Left lung (tissue), 10 donors: ENCODE results near the gene CYP11A1. TPM values are rescaled to one million over a fixed set of nuclear protein-coding genes. Genes with fewer than 3 reads are reported as not detected.

Experiments used
- ATAC-seq: fragments of 200-7000 bp; cut with Tn5 transposase; one replicate; pipeline ENCODE4 v1.9.1; 2020; ENCODE audit warnings: moderate library complexity
- DNase-seq, 4 donors: peaks; one replicate each; pipeline ENCODE4 v3.0.0-alpha.2; 2013 to 2020
- H3K27ac ChIP-seq, 2 donors: fragments of 200-600 bp; sonication (generic) in 1 of 2; one replicate each; pipeline versions ENCODE4 v1.5.0 to v1.8.0; 2020 to 2021
- H3K27me3 ChIP-seq, 2 donors: fragments of 200-600 bp; sonication (generic) in 1 of 2; one replicate each; pipeline versions ENCODE4 v1.5.0 to v1.8.0; 2020 to 2021
- H3K36me3 ChIP-seq, 2 donors: fragments of 200-600 bp; sonication (generic) in 1 of 2; one replicate each; pipeline versions ENCODE4 v1.5.0 to v1.8.0; 2020 to 2021
- H3K4me1 ChIP-seq, 2 donors: fragments of 200-600 bp; one replicate each; pipeline ENCODE4 v1.8.0; 2021
- H3K4me3 ChIP-seq, 2 donors: fragments of 200-600 bp; sonication (generic) in 1 of 2; one replicate each; pipeline versions ENCODE4 v1.5.0 to v1.8.0; 2020 to 2021; ENCODE audit warnings: mild to moderate bottlenecking in 1 of 2
- H3K9me3 ChIP-seq, 2 donors: fragments of 200-600 bp; sonication (generic) in 1 of 2; one replicate each; pipeline versions ENCODE4 v1.5.0 to v1.8.0; 2020 to 2021
- intact Hi-C, 2 donors: fragments of 100-400 bp; cut with DNase I; formaldehyde crosslinking; loops; one replicate each; pipeline versions ENCODE4 v1.11.2 to v1.14.2; 2022
- polyA plus RNA-seq, 6 donors: library from polyadenylated mRNA; unstranded; fragments of 120-200 nt; gene quantifications; one replicate each; pipeline ENCODE4 v1.2.1, GENCODE V29; 2013; ENCODE audit not compliant: insufficient read length in 6 of 6
- total RNA-seq, 2 donors: library from RNA; stranded (reverse); fragmentation: NEBNext Ultra II Directional; extraction: Animal tissue kit (Norgen Biotek cat#: 25700); gene quantifications; one replicate each; pipeline ENCODE4 v1.2.1, GENCODE V29; 2021
- TF ChIP-seq, protein P1 (sequence below), 2 donors: fragments of 200-600 bp; sonication (generic) in 1 of 2; IDR thresholded peaks; one replicate each; pipeline versions ENCODE4 v1.5.0 to v1.8.0; 2021; ENCODE audit warnings: antibody characterized with exemption in 2 of 2
- donor health status: DM: no; HTN: yes; CAD: no.
- donor health status: DM: no; HTN: no; CAD: no.

The CYP11A1 gene
- total and polyA plus RNA-seq, 8 donors: 0.34 to 1.3 (median 0.61) TPM

DNA sequence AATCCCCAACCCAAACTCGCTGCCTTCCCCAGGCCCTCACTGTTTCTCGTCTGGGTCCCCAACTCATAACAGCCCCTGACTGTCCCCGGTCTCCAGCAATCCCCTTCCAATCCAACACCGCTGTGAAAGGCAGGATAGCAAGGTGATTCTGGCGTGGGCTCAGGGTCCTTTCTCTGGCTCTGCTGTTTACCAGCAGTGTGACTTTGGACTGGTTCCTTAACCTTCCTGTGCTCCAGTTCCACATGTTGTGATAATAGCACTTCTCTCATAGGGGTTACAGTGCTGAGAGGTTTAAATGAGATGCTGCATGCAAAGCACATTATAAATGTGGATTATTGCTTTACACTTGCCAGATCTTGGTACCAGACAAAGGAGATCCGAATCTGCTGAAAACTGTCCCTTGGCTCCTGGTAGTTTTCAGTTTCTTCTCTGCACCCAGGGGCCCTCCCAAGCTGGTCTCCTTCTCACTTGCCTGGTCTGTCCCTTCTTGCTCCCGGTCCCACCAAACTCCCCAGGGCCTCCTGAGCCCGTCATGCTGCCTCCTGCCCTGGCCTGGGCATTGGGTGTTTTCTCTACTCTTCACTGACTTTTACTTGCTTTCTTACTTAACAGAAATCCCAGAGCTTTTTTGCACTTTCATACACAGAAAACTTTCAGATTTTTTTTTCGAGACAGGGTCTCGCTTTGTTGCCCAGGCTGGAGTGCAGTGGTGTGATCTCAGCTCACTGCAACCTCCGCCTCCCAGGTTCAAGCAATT is 26.8 kb upstream of the CYP11A1 start:
- H3K4me3 ChIP-seq: no peak overlapping the region
- DNase-seq (no peak), ATAC-seq (no peak)
- intact Hi-C loops: no loop called here
- TF ChIP-seq, protein P1, sequence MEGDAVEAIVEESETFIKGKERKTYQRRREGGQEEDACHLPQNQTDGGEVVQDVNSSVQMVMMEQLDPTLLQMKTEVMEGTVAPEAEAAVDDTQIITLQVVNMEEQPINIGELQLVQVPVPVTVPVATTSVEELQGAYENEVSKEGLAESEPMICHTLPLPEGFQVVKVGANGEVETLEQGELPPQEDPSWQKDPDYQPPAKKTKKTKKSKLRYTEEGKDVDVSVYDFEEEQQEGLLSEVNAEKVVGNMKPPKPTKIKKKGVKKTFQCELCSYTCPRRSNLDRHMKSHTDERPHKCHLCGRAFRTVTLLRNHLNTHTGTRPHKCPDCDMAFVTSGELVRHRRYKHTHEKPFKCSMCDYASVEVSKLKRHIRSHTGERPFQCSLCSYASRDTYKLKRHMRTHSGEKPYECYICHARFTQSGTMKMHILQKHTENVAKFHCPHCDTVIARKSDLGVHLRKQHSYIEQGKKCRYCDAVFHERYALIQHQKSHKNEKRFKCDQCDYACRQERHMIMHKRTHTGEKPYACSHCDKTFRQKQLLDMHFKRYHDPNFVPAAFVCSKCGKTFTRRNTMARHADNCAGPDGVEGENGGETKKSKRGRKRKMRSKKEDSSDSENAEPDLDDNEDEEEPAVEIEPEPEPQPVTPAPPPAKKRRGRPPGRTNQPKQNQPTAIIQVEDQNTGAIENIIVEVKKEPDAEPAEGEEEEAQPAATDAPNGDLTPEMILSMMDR (IDR thresholded peaks at IDR 0.05): no peak
- H3K36me3 ChIP-seq: no peaks in the 10 kb centered on the region
- H3K9me3 ChIP-seq: no peaks in the 10 kb centered on the region
- H3K27me3 ChIP-seq: no peaks in the 10 kb centered on the region
- peaks cover 0 to 18% of the 10 kb centered on the region in 2 donors for H3K4me1 ChIP-seq
- no peak overlapping the region for H3K27ac ChIP-seq

DNA sequence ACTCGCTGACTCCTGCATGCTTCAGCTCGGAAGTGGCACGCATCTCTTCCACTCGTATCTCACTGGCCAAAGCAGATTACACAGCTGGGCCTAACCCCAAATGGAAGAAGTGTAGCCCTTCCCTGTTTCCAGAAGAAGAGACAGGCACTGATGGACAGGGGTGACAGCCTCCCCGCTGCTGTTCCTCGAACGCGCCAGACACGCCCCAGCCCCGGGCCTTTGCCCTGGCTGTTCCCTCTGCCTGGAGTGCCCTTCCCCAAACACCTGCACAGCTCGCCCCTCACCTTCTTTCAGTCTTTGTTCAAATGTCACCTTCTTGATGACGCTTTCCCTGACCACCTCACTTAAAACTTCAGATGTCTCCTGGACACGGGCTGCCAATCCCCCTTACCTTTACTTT is 26.0 kb upstream of the CYP11A1 start:
- intact Hi-C loops: no loop called here
- no peaks in the 10 kb centered on the region for H3K27me3 ChIP-seq
- TF ChIP-seq, protein P1 (IDR thresholded peaks at IDR 0.05): no peak
- ATAC-seq (no peak), DNase-seq (peak in 1 of 4 donors; percentile 60)
- H3K36me3 ChIP-seq: no peaks in the 10 kb centered on the region
- no peaks in the 10 kb centered on the region for H3K9me3 ChIP-seq
- H3K27ac ChIP-seq: no peak overlapping the region
- no peak overlapping the region for H3K4me3 ChIP-seq
- peaks cover 0 to 17% of the 10 kb centered on the region in 2 donors for H3K4me1 ChIP-seq

DNA sequence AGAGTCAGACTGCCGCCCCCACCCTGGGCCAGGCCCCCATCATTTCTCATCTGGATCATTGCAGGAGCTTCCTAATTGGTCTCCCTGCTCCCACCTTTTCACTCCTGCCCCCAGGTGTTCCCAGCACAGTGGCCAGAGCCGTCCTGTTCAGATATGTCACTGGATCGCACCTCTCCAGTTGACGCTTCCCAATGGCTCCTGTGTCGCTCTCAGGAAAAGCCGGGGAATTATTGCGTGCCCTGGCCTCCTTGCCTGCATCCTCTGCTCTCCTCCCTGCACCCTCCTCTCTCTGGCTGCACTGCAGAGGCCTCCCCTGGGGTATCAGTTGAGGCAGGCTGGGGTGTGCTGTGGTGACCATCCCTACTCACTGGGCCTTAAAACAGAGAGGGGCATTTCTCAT is 25.5 kb upstream of the CYP11A1 start:
- Histone ChIP-seq H3K27me3 (no peaks in the 10 kb centered on the region), H3K36me3 (no peaks in the 10 kb centered on the region), H3K4me1 (peaks cover 0 to 17% of the 10 kb centered on the region in 2 donors), H3K27ac (no peak overlapping the region), H3K4me3 (no peak overlapping the region), H3K9me3 (no peaks in the 10 kb centered on the region)
- DNase-seq: peak in 1 of 4 donors; percentile 43
- TF ChIP-seq, protein P1 (IDR thresholded peaks at IDR 0.05): no peak
- ATAC-seq: no peak
- intact Hi-C loops: no loop called here

DNA sequence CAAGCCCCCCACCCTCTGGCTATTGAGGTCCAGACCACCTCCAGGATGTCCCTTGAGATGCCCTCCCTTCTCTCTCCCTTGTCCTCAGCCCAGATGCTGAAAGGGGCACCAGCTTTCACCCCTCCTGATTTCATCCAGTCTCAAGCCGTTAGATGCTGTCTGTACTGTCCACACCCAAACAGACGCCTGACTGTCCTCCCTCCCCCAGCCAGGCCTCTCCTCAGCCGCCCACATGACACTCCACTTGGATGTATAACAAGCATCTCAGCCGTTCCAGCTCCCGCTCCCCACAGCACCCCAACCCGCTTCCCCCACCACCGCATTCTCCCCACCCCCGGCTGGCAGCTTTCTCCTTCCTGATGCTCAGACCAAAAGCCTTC is 25.0 kb upstream of the CYP11A1 start:
- DNase-seq (no peak), ATAC-seq (no peak)
- H3K27ac ChIP-seq: no peak overlapping the region
- TF ChIP-seq, protein P1 (IDR thresholded peaks at IDR 0.05): no peak
- intact Hi-C loops: no loop called here
- H3K9me3 ChIP-seq: no peaks in the 10 kb centered on the region
- H3K4me1 ChIP-seq: peaks cover 0 to 17% of the 10 kb centered on the region in 2 donors
- H3K27me3 ChIP-seq: no peaks in the 10 kb centered on the region
- H3K36me3 ChIP-seq: no peaks in the 10 kb centered on the region
- no peak overlapping the region for H3K4me3 ChIP-seq

DNA sequence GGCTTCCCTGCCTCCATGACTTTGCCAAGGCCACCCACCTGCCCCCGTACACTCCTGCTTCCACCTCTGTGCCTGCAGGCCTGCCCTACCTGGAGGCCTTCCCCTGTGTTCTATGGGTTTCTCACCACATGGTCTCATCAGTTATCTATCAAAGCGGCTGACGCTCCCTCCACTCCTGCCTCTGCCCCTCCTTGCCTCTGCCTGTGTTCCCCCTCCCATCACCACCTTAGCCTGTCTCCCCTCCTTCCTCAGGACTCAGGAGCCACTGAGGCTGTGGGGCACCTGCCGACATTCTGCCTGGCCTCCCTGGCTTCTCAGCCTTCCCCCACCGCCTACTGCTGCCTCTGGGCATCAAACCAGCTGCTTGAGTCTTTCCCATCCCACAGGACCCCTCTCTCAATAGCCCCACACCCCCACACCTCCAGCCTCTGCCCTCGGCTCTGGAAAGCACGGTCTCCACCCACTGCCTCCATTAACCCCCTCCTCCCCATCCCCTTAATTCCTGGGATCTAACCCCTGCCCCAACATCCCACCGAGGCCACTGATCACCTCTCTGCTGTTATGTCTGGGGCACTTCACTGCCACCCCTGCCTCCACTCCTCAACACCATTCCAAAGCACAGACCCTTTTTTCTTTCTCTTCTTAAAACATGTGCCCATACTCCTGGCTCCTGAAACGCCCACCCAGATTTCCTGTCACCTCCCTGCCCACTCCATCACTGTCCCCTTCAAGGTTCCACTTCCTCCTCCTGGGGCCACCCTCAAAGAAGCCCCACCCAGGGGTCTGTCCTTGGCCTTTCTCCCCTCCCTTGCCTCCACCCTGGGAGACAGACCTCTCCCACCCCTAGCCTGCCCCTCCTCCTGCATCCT is 24.4 kb upstream of the CYP11A1 start:
- ATAC-seq: no peak

More for the DNA sequence above, 24.4 kb upstream of the CYP11A1 start:
- no peak overlapping the region for H3K27ac ChIP-seq
- H3K4me3 ChIP-seq: no peak overlapping the region
- no peaks in the 10 kb centered on the region for H3K27me3 ChIP-seq
- H3K36me3 ChIP-seq: no peaks in the 10 kb centered on the region
- TF ChIP-seq, protein P1 (IDR thresholded peaks at IDR 0.05): no peak
- no peaks in the 10 kb centered on the region for H3K9me3 ChIP-seq
- no peak for DNase-seq
- intact Hi-C loops: no loop called here
- H3K4me1 ChIP-seq: peaks cover 0 to 17% of the 10 kb centered on the region in 2 donors
